ENCODE measurements around the gene KCNC2. TPM values are rescaled to one million over a fixed set of nuclear protein-coding genes. Genes with fewer than 3 reads are reported as not detected.

The KCNC2 gene
- total RNA-seq, 1 donor from 2014 or later, result not detected

GRCh38 chr12:75065482-75065881 is 144.2 kb downstream of the KCNC2 start:
- DNase-seq (ENCODE audit: extremely low read depth, low read depth, low spot score), result no peak

GRCh38 chr12:75062691-75063090 is 146.9 kb downstream of the KCNC2 start:
- DNase-seq (ENCODE audit: extremely low read depth, low read depth, low spot score), result no peak

- no peak for DNase-seq (ENCODE audit: extremely low read depth, low read depth, low spot score)
Observed at GRCh38 chr12:75058228-75058627, 151.4 kb downstream of the KCNC2 start.

GRCh38 chr12:75048767-75049166 is 160.9 kb downstream of the KCNC2 start:
- no peak for DNase-seq (ENCODE audit: extremely low read depth, low read depth, low spot score)

GRCh38 chr12:75047885-75048525 is 161.6 kb downstream of the KCNC2 start:
- DNase-seq (ENCODE audit: extremely low read depth, low read depth, low spot score), result no peak

GRCh38 chr12:75042125-75042524 is 167.5 kb downstream of the KCNC2 start:
- no peak for DNase-seq (ENCODE audit: extremely low read depth, low read depth, low spot score)

- DNase-seq (ENCODE audit: extremely low read depth, low read depth, low spot score), result no peak
Observed at GRCh38 chr12:75041472-75041871, 168.2 kb downstream of the KCNC2 start.

- no peak for DNase-seq (ENCODE audit: extremely low read depth, low read depth, low spot score)
Observed at GRCh38 chr12:75020068-75020557, 189.5 kb downstream of the KCNC2 start.

- no peak for DNase-seq (ENCODE audit: extremely low read depth, low read depth, low spot score)
Observed at GRCh38 chr12:75011120-75011519, 198.5 kb downstream of the KCNC2 start.

- no peak for DNase-seq (ENCODE audit: extremely low read depth, low read depth, low spot score)
Observed at GRCh38 chr12:75007133-75007532, 202.5 kb downstream of the KCNC2 start.

GRCh38 chr12:75000120-75000519 is 209.5 kb downstream of the KCNC2 start:
- no peak for DNase-seq (ENCODE audit: extremely low read depth, low read depth, low spot score)

GRCh38 chr12:74999474-74999873 is 210.2 kb downstream of the KCNC2 start:
- no peak for DNase-seq (ENCODE audit: extremely low read depth, low read depth, low spot score)

Other genes with a start within 250 kb of the KCNC2 start
- gene CAPS2, start 120.5 kb upstream of the KCNC2 start, total RNA-seq, result 2.6 TPM in 1 of 2 replicates, not detected in the other
- gene GLIPR1L1, start 124.8 kb upstream of the KCNC2 start, total RNA-seq, result not detected in 2 replicates
- gene GLIPR1L2, start 181.2 kb upstream of the KCNC2 start, total RNA-seq, result 0.23 TPM in 1 of 2 replicates, not detected in the other

All from glomerular endothelial cell (primary cell).